ENCODE results near the gene PODXL2.

DNA sequence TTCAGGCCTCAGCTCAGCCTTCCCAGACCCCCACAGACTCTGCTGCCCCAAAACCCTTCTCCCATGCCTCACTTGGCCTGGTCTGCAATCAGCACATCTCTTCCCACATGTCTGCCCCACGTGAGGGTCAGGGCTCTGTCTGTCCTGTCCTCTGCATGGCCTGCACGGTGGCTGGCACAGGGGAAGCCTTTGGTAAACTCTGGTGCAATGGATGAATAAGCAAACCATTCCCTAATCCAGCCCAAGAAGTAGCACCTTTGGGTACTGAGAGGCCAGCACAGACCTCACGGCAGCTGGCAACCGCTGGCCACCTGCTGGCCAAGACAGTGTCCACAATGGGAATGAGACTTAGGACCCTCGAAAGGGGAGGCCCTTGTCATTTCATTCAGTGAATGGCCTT is 71.4 kb downstream of the PODXL2 start:
- TF ChIP-seq CTCF (IDR thresholded peaks at IDR 0.05) (no peak), REST (IDR thresholded peaks at IDR 0.05; ENCODE audit: insufficient read depth in 1 of 2, low read depth in 2 of 2, low read length in 1 of 2) (no peak)

All from Panc1 (cell line).